NCI-H2107 treated with DMSO at 0.1 percent for 48 hours (cell line): Measurements from ENCODE around the gene UFD1.

ENCODE experiments used
- DNase-seq: peaks from one replicate; lab custom pipeline; 2025; ENCODE audit not compliant: unreplicated experiment; lab: John Stamatoyannopoulos, UW

Gene UFD1

GRCh38 chr22:19497245-19497644 lies 18.3 kb upstream of the UFD1 start:
- no peak for DNase-seq

- no peak for DNase-seq
These were observed 17.3 kb upstream of the UFD1 start for GRCh38 chr22:19496324-19496630.

DNA sequence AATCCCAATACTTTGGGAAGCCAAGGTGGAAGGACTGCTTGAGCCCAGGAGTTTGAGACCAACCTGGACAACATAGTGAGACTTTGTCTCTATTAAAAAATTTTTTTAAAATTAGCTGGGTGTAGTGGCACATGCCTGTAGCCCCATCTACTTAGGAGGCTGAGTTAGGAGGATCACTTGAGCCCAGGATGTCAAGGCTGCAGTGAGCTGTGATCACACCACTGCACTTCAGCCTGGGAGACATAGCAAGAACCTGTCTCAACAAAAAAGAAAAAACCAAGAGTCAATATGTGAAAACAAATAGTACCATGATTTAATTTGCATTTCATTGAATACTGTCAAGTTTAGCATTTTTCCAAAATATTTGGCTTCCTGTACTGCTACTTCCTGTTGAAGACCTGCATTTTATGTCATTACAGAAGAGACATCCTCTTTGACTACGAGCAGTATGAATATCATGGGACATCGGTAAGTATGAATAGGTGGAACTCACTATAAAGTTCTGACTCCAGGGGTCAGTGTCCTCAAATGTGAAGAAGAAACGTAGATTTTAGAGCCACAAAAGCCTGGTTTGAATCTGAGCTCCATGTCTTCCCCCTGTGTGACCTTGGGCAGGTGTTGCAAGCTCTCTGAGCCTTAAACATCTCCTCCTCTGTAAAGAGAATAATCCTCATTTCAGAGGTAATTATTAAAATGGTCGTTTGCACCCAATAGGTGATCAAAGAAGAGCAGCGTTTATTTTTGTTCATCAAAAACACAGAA lies 16.8 kb upstream of the UFD1 start:
- DNase-seq, result no peak

GRCh38 chr22:19494676-19495173 lies 15.7 kb upstream of the UFD1 start:
- DNase-seq, result no peak

DNA sequence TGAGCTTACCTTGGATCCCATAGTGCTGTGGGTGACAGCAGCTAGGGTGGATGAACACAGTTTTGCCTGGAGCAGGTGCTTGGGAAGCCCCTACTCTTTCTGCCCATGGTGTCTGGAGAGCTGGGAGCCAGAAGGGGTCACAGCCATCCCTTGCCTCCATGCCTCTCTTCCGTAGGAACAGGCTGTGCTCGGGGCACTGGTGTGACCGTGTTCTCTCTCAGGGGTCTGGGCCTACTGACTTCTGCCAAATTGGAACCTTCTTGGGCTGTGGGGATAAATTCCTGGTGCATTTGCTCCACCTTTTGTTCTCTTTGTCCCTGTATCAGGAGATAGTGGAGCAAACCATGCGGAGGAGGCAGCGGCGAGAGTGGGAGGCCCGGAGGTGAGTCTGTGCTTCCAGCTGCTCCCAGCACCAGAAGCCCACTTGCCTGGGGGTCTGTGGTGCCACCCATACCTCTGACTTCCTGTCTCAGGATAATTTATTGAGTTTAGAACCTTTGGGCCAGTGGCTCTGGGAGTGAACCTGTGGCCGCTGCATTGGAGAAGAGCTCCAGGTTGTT lies 15.1 kb upstream of the UFD1 start:
- DNase-seq, result no peak

DNA sequence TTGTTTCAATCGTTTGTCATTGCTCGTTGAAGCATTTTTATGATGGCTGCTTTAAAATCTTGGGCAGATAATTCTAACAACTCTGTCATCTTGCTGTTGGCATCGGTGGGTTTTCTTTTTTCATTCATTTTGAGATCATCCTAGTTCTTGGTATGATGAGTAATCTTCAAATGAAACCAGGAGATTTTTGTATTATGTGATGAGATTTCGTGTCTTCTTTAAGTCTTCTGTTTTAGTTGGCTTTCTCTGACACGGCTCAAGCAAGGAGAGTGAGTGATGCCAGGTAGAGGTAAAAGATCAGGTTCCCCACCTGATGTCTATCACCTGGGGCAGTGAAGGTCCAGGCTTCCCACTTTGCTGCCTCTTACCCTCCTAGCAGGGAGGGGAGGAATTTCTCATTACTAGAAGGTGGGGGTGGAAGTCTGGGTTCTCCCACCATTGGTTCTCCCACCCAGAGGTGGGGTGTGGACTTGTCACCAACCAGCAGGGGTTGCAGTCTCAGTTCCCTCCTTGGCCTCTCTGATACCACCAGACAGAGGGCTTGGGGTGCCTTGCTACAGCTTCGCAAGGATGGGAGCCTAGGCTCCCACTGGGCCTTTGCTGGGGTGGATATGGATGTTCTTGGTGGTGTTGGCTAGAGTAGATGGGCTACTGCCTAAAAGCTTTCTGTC lies 13.6 kb upstream of the UFD1 start:
- no peak for DNase-seq

- no peak for DNase-seq
These were observed 11.7 kb upstream of the UFD1 start for GRCh38 chr22:19490628-19491230.

DNA sequence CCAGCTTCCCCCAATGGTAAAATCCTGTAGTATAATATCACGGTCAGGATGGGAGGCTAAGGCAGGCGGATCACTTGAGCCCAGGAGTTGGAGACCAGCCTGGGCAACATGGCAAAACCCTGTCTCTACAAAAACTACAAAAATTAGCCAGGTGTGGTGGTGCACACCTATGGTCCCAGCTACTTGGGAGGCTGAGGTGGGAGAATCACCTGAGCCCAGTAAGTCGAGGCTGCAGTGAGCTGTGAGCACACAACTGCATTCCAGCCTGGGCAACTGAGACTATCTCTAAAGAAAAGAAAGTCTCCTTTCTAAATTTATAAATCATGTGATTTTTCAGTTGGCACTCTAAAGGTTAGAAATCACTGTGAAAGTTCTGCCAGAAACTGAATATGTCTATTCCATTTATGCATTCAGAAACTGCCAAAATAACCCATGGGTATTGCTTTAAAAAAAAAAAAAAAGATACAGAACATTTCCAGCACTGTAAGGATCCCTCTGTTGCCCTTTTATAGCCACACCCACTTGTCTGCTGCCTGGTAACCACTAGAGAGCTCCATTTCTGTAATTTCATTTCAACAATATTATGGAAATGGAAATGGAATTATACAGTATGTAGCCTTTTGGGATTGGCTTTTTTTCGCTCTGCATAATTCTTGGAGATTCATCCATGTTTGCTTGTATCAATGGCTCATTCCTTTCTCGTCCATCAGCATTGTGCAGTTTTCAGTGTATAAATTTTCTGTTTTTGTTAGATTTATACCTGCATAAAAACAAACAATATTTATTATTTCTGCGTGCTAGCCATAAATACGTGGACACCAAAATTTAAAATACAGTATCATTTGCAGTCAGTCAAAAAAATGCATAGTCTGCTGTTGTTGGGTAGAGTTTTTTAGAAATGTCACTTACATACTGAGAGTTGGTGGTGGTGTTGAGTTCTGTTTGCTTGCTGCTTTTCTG lies 10.2 kb upstream of the UFD1 start:
- DNase-seq, result no peak

DNA sequence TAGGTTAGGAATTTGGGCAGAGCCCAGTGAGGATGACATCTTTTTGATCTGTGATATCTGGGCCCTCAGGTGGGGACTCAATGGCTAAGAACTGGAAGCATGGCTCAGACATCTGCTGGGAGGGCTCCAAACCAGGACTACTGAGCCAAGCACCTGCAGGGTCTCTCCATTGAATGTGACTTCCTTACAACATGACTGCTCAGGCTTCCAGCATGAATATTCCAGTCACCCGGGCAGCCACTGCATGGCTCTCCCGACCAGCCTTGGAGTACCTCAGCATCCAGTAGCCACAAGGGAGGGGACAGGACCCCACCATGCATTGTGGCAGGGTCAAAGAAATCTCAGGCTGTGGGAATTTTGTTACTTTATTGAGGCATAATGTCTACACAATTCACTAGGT lies 9.3 kb upstream of the UFD1 start:
- DNase-seq, result no peak

DNA sequence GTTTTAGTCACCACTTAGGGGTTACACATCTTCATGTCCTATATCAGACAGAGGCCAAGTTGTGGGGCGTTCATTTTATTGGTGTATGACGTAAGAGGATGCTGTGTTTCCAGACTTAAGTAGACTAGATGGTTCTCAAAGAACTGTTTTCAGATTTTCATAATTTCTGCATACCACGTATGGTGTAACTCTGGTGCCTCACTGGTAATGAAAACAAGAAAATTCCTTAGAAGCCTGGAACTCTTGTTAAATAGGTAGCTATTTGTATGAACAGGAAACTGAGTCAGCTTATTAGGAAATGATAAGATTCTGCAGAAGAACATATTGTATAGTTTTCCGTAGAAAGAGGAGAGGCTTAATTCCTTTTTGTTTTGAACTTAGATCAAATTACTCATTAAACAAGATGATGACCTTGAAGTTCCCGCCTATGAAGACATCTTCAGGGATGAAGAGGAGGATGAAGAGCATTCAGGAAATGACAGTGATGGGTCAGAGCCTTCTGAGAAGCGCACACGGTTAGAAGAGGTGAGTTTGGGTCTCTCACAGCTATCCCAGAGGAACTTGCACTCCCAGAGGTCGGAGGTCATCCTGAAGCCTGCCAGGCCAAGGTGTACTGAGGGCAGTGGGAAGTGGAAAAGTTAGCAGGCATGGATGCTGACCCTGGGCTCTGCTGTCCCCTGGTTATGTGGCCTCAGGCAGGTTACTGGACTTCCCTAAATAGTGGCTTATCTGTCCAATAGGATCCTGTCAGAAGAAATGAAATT lies 4.7 kb upstream of the UFD1 start:
- no peak for DNase-seq

DNA sequence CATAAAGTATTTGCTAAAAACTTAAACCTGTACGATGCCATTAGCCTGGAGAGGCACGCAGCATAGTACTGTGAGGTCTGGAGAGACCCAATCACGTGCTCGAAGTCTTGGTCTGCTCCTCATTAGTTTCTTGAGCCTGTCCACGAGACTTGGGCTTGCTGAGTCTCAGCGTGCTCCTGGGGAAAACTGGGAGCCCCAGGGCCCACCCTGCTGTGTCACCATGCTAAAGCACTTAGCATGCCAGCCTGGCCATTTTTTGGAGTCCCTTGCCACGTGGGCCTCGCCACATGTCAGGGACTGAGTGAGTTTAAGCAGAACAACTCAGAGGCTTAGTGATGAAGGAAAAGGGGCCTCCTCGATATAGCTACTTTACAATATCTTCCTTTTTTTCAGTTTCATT lies 3.3 kb upstream of the UFD1 start:
- DNase-seq, result no peak

DNA sequence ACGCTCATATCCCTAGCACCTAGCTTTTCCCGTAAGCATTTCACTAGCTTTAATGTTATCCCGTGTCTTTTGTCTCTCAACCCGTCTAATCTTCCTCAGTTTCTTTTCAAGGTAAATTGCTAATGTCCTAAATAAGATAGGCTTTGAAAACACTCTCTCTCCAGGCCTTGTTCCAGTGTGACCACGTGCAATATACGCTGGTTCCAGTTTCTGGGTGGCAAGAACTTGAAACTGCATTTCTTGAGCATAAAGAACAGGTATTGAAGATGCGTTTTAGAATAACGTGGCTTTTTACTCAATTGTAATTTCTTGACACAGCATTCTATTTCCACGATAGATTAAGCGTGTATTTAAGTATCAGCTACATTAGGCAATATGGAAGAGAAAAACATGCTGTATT lies 1.8 kb upstream of the UFD1 start:
- no peak for DNase-seq

DNA sequence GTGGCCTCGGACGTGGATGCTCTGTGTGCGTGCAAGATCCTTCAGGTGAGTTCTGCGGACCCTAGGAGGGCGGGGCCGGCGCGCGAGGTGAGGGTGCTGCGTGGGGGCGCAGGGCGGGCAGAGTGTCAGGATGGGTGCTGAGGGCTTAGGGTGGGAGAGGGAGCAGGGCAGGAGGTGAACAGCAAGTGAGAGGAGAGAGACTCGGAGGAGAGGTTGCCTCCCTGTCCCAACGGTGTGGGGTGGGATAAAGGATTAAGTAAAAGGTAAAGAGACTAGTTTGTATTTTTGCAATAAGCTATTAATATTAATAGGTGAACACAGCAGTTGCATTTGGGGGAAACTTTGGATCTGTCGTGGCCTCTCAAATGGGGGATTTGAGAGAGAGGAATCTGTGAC lies 1.2 kb upstream of the UFD1 start:
- DNase-seq, result no peak

GRCh38 chr22:19479355-19480172 lies 571 bp upstream of the UFD1 start, which contains the start of gene CDC45:
Gene CDC45 (plus strand): TSS chr22:19479920. CDS start chr22:19479969, 49 bp downstream.
- peak; percentile 96 for DNase-seq

- DNase-seq, result no peak
These were observed 720 bp downstream of the UFD1 start for GRCh38 chr22:19478045-19478900.

GRCh38 chr22:19477321-19478044 lies 1.5 kb downstream of the UFD1 start:
- DNase-seq, result no peak

DNA sequence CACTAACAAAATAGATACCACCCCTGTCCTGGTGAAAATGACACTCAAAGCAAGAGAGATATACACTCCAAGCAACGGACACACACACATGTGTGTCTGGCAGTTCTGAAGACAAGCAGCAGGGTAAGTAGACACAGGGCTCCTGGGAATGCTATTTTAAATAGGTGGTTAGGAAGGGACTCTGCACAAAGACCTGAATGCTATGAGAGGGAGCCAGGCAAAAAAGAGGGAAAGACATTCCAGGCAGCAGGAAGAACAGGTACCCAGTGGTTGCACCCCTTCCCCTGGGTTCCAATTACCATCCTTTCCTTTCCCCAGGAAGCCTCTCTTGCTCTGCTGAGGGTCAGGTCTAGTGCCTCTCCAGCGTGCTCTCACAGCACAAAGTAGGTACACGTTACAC lies 3.0 kb downstream of the UFD1 start:
- no peak for DNase-seq

DNA sequence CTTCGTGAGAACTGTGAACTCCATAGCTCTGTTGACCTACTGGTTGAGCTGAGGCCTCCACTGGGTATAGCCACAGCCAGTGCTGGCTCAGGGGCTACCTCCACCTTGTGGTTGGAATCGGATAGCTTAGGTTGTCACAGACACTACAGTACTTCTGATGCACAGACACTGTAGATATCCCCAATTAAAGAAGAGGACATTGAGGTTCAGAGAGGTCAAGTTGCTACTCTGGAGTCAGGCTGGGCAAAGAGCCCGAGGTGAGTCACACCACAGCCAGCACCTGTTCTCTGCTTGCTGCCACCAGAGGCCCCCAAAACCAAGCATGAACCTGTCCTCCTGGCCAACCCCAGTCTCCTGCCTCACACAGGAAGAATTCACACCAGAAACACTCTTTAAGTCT lies 5.4 kb downstream of the UFD1 start:
- no peak for DNase-seq
